Type B pancreatic cell (in vitro differentiated cells): ENCODE measurements around the gene ZNHIT1. TPM values are rescaled to one million over a fixed set of nuclear protein-coding genes. Genes with fewer than 3 reads are reported as not detected.
"Not testable (repeated sequence)": the region's sequence is repeated elsewhere in the genome, so short reads cannot be mapped to it uniquely, and the experiment has no call there.

Experiments
- DNase-seq: peaks from one replicate; pipeline ENCODE4 v3.0.0; 2021; ENCODE audit warnings: mixed read lengths; ENCODE audit not compliant: unreplicated experiment; ENCODE audit errors: extremely low spot score
- H3K27ac Mint-ChIP-seq: 2 replicates; pipeline ENCODE4 v1.8.0; 2021; ENCODE audit warnings: mild to moderate bottlenecking, mixed read lengths
- H3K27me3 Mint-ChIP-seq: 2 replicates; pipeline ENCODE4 v1.8.0; 2021; ENCODE audit warnings: mixed read lengths
- H3K36me3 Mint-ChIP-seq: 2 replicates; pipeline ENCODE4 v1.8.0; 2021; ENCODE audit warnings: mixed read lengths
- H3K4me1 Mint-ChIP-seq: one replicate; pipeline ENCODE4 v1.8.0; 2021; ENCODE audit warnings: mixed read lengths; ENCODE audit not compliant: unreplicated experiment
- H3K4me3 Mint-ChIP-seq: 2 replicates; pipeline ENCODE4 v1.8.0; 2021; ENCODE audit warnings: mild to moderate bottlenecking, mixed read lengths
- H3K9me3 Mint-ChIP-seq: 2 replicates; pipeline ENCODE4 v1.8.0; 2021; ENCODE audit warnings: mixed read lengths
- total RNA-seq: library from RNA; stranded (reverse); gene quantifications from 2 replicates; pipeline ENCODE4 v1.2.1, GENCODE V29; 2021; ENCODE audit warnings: low replicate concordance
- TF ChIP-seq, protein P1 (sequence below): fragments of 200-600 bp; sonication (generic); conservative IDR thresholded peaks from 2 replicates; pipeline ENCODE4 v1.5.0; 2021; ENCODE audit warnings: antibody characterized with exemption, mild to moderate bottlenecking

The ZNHIT1 gene
- total RNA-seq, 1 donor from 2014 or later = 61.1 TPM

DNA sequence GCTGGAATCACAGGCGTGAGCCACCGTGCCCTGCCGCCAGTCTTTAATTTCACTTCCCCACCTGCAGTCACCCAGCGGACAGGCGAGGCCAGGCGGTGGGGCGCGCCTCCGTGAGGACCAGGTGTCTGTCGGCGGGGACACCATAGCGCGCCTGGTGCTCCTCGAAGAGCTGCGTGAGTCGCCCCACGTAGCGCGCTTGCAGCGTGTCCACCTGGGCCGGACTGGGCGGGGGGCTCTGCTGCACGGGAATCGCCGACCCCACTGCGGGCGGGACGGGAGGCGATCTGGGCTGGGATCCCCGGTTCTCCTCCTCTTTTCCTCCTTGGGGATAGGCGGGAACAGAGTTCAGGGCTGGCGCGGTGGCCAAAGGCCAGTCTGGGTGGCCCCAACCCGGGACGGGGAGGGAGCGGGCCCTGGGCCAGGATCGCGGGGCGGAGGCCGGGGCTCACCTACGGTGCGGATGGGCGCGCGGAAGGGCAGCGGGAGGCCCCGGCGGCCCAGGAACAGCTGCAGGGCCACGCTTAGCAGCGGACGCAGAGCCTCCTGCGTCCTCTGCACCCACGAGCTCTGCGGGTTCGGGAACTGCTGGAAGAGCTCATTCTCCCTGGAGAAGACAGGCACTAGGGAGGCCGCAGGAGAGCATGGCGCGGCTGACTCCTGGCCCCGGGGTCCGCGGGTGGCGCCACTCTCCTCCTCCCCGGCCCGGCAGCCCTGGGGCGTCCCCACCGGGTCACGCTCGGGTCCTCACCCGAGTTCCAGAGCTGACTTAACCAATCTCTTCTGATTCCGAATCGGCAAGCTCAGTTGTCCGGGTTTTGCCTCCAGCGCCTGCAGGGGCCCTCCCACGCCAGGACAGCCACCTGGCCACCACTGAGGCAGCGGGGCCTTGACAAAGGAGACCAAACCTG is 16.0 kb upstream of the ZNHIT1 start:
- TF ChIP-seq, protein P1, sequence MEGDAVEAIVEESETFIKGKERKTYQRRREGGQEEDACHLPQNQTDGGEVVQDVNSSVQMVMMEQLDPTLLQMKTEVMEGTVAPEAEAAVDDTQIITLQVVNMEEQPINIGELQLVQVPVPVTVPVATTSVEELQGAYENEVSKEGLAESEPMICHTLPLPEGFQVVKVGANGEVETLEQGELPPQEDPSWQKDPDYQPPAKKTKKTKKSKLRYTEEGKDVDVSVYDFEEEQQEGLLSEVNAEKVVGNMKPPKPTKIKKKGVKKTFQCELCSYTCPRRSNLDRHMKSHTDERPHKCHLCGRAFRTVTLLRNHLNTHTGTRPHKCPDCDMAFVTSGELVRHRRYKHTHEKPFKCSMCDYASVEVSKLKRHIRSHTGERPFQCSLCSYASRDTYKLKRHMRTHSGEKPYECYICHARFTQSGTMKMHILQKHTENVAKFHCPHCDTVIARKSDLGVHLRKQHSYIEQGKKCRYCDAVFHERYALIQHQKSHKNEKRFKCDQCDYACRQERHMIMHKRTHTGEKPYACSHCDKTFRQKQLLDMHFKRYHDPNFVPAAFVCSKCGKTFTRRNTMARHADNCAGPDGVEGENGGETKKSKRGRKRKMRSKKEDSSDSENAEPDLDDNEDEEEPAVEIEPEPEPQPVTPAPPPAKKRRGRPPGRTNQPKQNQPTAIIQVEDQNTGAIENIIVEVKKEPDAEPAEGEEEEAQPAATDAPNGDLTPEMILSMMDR = no peak
- H3K4me1 Mint-ChIP-seq = peaks cover 5% of the 10 kb centered on the region
- peaks cover 47% of the 10 kb centered on the region for H3K27me3 Mint-ChIP-seq
- H3K27ac Mint-ChIP-seq = no peak overlapping the region
- no peaks in the 10 kb centered on the region for H3K9me3 Mint-ChIP-seq
- no peaks in the 10 kb centered on the region for H3K36me3 Mint-ChIP-seq
- DNase-seq = no peak
- H3K4me3 Mint-ChIP-seq = no peak overlapping the region

- TF ChIP-seq, protein P1 = no peak
- Mint-ChIP-seq H3K27me3 (peaks cover 45% of the 10 kb centered on the region), H3K9me3 (no peaks in the 10 kb centered on the region), H3K27ac (no peak overlapping the region), H3K4me1 (peaks cover 5% of the 10 kb centered on the region), H3K4me3 (no peak overlapping the region), H3K36me3 (no peaks in the 10 kb centered on the region)
- no peak for DNase-seq
Observed at GRCh38 chr7:101202603-101202918, 15.4 kb upstream of the ZNHIT1 start.

GRCh38 chr7:101203740-101204738 is 13.9 kb upstream of the ZNHIT1 start:
- DNase-seq, H3K9me3 Mint-ChIP-seq, H3K4me1 Mint-ChIP-seq, H3K4me3 Mint-ChIP-seq, H3K27ac Mint-ChIP-seq, H3K36me3 Mint-ChIP-seq: not testable (repeated sequence)
- H3K27me3 Mint-ChIP-seq = peaks cover 45% of the 10 kb centered on the region

DNA sequence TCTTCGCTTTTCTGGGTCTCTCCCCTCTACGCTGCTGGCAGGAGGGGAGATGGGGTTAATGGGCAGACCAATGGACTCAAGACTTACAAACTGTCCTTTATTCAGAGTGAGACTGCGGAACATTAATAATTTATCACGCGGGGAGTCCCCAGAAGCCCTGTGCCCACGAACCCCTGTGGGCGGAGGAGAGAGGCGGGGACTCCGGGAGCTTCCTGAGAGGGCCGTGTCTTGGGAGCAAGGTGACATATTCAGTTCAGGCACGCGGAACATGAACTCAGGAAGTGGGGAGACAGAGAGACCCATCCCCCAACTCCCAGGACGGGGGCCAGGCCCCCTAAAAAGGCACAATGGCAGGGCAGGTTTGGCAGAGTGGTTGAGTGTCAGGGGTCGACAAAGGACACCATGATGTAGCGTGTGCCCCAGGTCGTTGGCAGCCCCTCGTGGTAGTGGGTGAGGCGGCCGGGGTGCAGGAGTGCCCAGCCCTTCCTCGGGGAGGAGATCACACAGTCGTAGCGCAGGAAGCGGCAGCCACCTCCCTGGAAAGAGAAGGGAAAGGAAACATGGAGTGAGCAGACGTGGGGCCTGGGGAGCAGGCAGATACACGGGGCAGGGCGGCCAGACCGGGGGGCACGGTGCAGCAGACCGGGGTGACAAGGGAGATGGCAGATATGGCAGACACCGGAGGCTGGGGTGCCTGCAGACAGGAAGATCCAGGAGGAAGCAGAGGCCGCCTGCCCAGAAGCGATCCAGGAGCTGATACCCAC is 11.9 kb upstream of the ZNHIT1 start:
- no peak for DNase-seq
- no peaks in the 10 kb centered on the region for H3K9me3 Mint-ChIP-seq
- H3K4me3 Mint-ChIP-seq = no peak overlapping the region
- H3K27me3 Mint-ChIP-seq = peaks cover 31% of the 10 kb centered on the region
- no peaks in the 10 kb centered on the region for H3K4me1 Mint-ChIP-seq
- no peaks in the 10 kb centered on the region for H3K36me3 Mint-ChIP-seq
- TF ChIP-seq, protein P1 = no peak
- no peak overlapping the region for H3K27ac Mint-ChIP-seq

GRCh38 chr7:101206665-101207042 is 11.3 kb upstream of the ZNHIT1 start:
- TF ChIP-seq, protein P1 = no peak
- no peaks in the 10 kb centered on the region for H3K4me1 Mint-ChIP-seq
- H3K9me3 Mint-ChIP-seq = no peaks in the 10 kb centered on the region
- no peak for DNase-seq
- H3K27ac Mint-ChIP-seq = no peak overlapping the region
- H3K36me3 Mint-ChIP-seq = no peaks in the 10 kb centered on the region
- no peak overlapping the region for H3K4me3 Mint-ChIP-seq
- H3K27me3 Mint-ChIP-seq = peaks cover 25% of the 10 kb centered on the region
